NCI-H345 treated with DMSO at 0.1 percent for 48 hours (cell line): ENCODE measurements around the gene SYT1.
"Not testable (repeated sequence)": the region's sequence is repeated elsewhere in the genome, so short reads cannot be mapped to it uniquely, and the experiment has no call there.

Experiments used
- DNase-seq: peaks from one replicate; lab custom pipeline; 2025; ENCODE audit not compliant: unreplicated experiment; lab: John Stamatoyannopoulos, UW

Gene SYT1

GRCh38 chr12:79423560-79423959 is 559.0 kb downstream of the SYT1 start:
- DNase-seq: no peak

DNA sequence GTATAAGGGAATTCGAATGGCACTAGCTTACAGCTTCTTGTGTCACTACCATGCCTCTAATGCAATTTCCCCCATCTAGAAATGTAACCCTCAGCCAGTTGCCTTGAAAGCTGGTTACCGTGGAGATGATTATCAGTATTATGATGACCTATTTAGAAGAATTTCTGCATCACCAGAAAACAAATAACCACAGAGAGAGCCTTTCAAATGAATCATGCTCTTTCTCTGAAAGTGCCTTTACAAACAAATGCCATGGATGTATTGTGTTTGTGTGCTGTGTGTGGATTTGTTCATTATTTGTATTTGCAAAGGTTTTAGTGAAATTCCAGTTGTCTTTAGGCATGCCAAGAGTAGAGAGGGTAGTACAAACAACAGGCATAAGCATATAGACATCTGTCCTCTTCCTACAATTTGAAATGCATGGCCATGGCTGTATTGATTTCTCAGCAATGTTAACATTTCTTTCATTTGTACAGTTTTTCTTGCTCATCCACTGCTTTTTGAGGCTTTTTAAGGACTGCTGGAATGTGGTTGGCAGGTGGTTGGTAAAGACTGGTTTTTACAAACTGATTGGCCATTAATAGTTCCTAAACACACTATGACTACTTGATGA is 559.6 kb downstream of the SYT1 start:
- no peak for DNase-seq

DNA sequence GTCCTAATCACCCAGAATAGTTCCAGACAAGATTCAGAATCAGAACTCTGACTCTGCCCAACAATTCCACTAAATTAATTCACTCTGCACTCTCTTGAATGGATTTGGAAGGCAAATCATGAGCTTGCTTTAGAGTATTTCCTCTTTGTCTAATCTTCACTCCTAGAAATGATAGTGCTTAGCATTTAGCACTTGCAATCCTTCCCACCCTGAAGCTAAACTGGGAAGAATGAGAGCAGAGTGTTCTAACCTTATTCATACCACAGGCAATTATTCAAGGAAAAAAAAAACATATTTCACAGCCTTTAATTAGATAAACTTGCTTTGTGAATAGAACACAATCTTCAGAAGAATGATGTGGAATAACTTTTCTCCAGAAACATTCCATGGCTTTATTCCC is 561.5 kb downstream of the SYT1 start:
- no peak for DNase-seq

DNA sequence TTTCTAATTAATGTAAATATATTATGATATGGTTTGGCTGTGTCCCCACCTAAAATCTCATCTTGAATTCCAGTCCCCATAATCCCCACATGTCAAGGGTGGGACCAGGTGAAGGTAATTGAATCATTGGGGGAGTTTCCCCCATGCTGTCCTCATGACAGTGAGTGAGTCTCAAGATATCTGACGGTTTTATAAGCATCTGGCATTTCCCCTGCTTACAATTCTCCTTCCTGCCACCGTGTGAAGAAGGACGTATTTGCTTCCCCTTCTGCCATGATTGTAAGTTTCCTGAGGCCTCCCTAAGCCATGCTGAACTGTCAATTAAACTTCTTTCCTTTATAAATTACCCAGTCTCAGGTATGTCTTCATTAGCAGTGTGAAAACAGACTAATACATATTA is 562.2 kb downstream of the SYT1 start:
- DNase-seq: not testable (repeated sequence)

- no peak for DNase-seq
These were observed 569.0 kb downstream of the SYT1 start for GRCh38 chr12:79433465-79434072.

- no peak for DNase-seq
These were observed 570.0 kb downstream of the SYT1 start for GRCh38 chr12:79434561-79434960.

DNA sequence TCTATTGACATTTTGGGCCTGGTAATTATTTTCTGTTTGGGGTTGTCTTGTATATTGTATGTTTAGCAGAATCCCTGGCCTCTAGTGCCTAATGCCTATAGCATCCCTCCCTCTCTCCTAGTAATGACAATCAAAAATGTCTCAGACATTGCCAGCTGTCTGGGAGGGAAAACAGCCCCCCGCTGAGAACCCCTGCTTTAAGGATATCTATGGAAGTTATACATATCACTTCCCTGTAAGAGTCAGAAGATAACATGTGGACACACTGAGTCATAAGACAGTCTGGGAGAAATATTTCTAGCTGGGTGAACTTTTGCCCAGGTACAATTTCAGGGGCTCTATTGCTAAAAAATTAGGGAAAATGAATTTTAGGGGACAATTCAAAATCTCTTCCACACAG is 571.2 kb downstream of the SYT1 start:
- no peak for DNase-seq

DNA sequence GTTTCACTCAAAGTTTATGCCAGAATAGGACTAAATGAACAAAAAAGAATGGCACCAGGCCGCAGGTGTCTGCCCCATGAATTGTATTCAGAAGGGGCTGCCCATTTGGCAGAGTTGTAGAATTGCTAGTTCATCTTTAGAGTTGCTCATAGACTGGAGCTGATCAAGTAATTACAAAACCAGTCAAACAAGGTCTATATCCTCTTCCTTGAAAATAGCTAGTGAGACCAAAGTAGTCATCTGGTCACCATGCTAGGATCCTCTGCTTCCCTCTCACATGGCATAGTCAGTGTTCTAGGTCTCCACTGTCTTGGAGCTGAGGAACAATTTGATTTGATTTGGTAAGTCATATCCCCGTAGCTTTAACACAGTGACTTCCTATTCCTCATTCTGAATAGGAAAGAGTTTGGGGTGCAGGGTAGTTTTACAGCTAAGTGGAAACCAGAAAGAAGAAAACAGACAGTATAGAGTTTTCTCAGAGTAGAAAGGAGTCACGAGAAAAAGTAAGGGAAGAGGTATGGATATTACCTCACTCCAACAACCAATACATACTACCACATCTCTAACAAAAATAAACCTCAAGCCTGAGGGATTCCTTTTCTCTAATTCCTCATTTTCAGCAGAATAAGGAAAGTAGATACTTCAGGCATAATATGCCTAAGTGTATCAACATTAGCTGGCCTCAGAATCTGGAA is 574.1 kb downstream of the SYT1 start:
- DNase-seq: no peak

DNA sequence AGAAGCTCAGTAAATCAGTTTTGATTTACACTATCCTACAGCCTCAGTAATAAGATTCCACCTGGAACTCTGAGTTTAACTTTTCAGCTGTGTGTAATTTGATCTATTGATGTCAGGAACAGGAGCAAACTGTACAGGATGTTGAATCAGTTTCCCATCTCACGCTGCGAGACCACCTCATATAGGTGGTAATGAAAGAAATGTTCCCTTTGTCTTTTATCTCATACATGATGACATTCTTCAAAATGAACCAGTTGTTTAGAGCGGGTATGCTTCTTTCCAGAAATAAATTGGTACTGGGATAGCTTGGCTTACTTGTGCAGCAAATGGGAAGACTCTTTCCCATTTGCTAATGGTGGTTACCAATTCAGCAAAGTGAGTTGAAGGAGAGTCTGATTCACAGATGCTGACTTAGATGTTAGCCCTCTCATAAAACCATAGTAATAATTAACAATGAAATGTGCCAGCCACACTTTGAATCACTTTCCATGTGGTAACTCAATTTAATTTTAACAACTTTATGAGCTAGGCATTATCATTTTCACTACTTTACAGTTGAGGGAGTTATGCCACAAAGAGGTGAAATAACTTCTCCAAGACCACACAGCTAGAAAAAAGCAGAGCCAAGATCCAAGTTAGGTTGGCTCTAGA is 574.7 kb downstream of the SYT1 start:
- no peak for DNase-seq

GRCh38 chr12:79441534-79441933 is 577.0 kb downstream of the SYT1 start:
- DNase-seq: no peak

DNA sequence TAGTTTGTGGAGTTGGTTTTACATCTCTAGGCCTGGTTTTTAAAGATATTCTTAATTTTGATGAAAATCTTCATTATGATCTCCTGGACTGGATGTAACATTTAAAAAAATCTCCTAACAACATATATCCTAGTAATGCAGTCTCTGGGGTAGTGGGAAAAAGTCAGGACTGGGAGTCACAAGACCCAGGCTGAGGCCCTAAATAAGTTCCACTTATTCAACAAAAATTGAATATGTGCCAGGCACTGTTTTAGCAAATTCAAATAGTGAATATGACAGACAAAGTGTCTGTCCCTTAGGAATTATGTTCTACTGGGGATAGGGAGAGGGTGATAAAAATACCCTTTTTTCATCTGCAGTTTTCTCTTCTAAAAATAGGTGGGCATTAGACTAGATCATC is 577.8 kb downstream of the SYT1 start:
- no peak for DNase-seq

- DNase-seq: no peak
These were observed 579.5 kb downstream of the SYT1 start for GRCh38 chr12:79444089-79444488.

GRCh38 chr12:79448816-79449215 is 584.2 kb downstream of the SYT1 start:
- no peak for DNase-seq

GRCh38 chr12:79451365-79451764 is 586.8 kb downstream of the SYT1 start:
- DNase-seq: no peak

DNA sequence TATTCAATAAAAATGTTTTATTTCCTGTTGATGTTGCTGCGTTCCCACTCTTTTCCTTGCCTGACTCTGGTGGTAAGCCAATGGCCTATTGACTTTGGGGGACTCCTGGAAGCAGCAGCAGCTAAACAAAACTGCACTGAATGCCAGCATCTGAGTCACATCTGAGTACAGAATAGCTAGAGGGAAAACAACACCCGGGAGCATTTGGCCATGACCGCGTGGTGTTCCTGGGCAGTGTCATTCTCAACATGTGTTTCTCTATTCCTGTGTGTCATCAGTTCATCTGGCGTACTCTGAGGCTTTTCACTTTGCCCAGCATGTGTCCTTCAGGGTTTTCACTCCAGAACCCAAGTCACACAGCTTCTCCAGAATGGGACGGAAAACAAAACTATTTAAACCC is 587.4 kb downstream of the SYT1 start:
- no peak for DNase-seq

GRCh38 chr12:79452906-79453305 is 588.3 kb downstream of the SYT1 start:
- no peak for DNase-seq

DNA sequence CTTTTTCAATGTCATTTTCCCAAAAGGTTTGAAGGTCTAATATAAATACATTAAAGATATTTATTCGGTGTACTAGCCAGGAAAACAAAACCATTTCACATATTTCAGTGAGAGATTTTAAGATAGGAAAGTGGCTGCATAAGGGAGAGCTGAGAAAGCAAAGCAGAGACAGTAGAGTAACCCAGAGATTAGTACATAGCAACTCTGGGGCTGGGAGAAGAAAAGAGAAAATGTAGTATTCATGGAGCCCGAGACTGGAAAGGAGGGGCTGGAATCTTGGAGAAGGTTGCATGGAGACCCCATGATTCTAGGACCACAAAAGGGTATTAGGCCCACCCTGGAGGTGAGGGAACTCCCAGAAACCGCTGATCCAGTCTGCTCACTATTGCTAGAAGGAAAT is 589.2 kb downstream of the SYT1 start:
- no peak for DNase-seq

DNA sequence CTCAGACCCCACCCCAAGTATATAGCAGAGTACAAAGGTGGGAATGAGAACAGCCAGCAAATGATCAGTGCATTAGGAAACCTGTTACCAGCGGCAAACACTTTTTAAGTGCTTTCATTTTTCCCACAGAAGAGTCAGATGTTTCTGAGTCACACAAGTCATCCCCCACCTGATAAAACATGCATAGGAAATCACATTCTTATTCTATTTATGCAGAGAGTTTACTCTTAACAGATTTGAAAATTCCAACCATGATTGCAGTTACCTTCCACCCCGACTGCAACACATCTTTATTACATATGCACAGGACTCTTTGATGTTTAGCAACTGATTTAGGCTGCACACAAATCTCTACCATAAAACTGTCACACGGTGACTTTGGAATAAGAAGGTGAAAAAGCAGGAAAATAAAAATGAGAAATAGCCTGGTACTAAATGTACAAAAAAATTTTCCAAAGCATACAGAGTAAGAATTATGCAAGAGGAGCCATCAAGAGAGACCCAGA is 589.8 kb downstream of the SYT1 start:
- DNase-seq: no peak

GRCh38 chr12:79455286-79455685 is 590.7 kb downstream of the SYT1 start:
- DNase-seq: no peak

GRCh38 chr12:79482323-79482722 is 617.7 kb downstream of the SYT1 start:
- DNase-seq: no peak

GRCh38 chr12:79482921-79483320 is 618.3 kb downstream of the SYT1 start:
- DNase-seq: no peak

- DNase-seq: no peak
These were observed 621.6 kb downstream of the SYT1 start for GRCh38 chr12:79486154-79486553.
